RWPE1 (cell line): ENCODE measurements around the gene CRABP1.

Experiments
- CTCF ChIA-PET: fragments of 350-600 bp; sonication (Branson Sonifier 250); formaldehyde crosslinking; extraction: SDS; loops from one replicate; lab custom pipeline; 2021; lab: Yijun Ruan, JAX
- POLR2A ChIA-PET: fragments of 400-600 bp; formaldehyde crosslinking; extraction: SDS; loops from one replicate; lab custom pipeline; 2020; ENCODE audit warnings: antibody characterized with exemption; ENCODE audit not compliant: low non-redundant PET; lab: Yijun Ruan, JAX
- DNase-seq: peaks from one replicate; pipeline ENCODE4 v3.0.0; 2012; ENCODE audit warnings: low spot score
- H3K27ac ChIP-seq: fragments of 450-650 bp; 2 replicates; pipeline ENCODE4 v1.5.1; 2017
- TF ChIP-seq, protein P1 (sequence below): fragments of 450-650 bp; conservative IDR thresholded peaks from 2 replicates; pipeline ENCODE4 v1.5.1; 2017; ENCODE audit warnings: low read depth, mild to moderate bottlenecking

CRABP1 gene

DNA sequence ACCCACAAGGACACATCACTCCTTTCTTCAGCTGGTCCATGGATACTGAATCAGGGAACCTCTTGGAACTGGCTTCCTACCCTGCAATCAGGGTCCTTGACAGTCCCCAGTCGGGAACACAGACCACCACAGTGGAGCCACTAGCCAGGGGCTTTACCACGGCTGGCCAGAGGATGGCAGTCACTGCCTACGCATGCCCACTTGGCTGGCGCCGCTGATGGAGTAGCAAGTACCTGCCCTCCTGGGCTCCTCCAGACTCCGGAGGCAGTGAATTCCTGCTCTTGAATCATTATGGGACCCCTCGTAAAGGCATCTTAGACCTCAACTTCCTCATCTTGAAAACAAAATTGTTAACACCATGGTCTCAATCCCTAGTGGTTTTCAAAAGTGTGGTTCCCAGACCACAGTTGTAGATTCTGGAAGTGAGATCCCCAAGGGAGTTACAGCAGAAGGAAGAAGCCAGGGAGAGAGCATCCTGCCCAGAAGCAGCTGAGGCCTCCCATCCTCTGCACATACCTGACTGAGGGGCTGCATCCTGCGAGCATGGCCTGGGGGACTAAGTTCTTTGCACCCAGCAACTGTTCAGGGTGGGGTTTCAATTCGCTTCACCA, 31.6 kb upstream of the CRABP1 start:
- POLR2A ChIA-PET, result no interaction called here
- peak; percentile 71 for DNase-seq

DNA sequence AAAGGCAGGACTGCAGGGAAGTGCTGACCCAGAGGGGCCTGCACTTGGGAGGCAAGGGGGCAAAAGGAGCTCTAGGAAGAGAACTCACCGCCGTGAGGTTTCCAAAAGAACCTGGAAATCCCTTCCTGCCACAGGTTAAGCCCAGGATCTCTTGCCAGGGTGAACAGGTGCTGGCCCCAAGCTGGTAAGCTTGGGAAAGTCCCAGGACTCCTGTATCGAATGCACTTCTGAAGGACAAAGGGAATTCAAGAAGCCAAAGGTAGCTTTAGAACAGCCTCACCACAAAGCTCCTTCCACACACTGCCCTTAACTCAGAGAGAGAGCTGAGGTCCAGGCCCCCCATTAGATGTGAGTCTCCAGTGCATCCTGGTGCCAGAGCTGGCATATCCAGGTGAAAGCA, 28.9 kb upstream of the CRABP1 start:
- no peak for DNase-seq
- no peak overlapping the region for H3K27ac ChIP-seq
- TF ChIP-seq, protein P1, sequence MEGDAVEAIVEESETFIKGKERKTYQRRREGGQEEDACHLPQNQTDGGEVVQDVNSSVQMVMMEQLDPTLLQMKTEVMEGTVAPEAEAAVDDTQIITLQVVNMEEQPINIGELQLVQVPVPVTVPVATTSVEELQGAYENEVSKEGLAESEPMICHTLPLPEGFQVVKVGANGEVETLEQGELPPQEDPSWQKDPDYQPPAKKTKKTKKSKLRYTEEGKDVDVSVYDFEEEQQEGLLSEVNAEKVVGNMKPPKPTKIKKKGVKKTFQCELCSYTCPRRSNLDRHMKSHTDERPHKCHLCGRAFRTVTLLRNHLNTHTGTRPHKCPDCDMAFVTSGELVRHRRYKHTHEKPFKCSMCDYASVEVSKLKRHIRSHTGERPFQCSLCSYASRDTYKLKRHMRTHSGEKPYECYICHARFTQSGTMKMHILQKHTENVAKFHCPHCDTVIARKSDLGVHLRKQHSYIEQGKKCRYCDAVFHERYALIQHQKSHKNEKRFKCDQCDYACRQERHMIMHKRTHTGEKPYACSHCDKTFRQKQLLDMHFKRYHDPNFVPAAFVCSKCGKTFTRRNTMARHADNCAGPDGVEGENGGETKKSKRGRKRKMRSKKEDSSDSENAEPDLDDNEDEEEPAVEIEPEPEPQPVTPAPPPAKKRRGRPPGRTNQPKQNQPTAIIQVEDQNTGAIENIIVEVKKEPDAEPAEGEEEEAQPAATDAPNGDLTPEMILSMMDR, result no peak
- POLR2A ChIA-PET, result no interaction called here
- CTCF ChIA-PET, result interaction anchor here (0.7 to 1.2 kb wide), 3 partner anchors 104 to 873 kb away, joined by 3 to 4 read pairs (median 3); no protein-coding TSS in a partner anchor

More for the DNA sequence above, 31.6 kb upstream of the CRABP1 start:
- TF ChIP-seq, protein P1, result peak; percentile 85
- CTCF ChIA-PET, result interaction anchor here (0.7 to 3.5 kb wide), 11 partner anchors 9 to 443 kb away, joined by 3 to 27 read pairs (median 4); no protein-coding TSS in a partner anchor
- no peak overlapping the region for H3K27ac ChIP-seq

DNA sequence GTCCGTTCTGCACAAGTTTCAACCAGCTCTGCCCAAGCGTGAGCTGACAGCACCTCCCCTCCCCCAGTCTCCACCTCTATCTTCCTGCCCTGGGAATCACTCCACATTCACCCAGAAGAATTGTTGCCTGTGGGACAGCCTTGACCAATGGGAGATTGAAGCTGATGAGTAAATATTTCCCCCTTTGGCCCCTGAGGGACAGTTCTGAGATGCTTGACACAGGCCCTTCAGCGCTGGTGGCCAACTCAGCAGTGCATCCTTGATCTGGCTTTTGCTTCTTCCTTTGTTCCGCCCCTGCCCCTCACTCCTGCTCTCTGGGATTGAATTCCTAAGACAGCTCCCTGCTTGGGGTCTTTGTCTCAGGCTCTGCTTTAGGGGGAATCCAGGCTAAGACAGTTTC, 27.6 kb upstream of the CRABP1 start:
- CTCF ChIA-PET, result interaction anchor here (0.7 to 1.2 kb wide), 3 partner anchors 105 to 439 kb away, joined by 3 to 5 read pairs (median 3); no protein-coding TSS in a partner anchor
- no peak for DNase-seq
- no peak overlapping the region for H3K27ac ChIP-seq
- POLR2A ChIA-PET, result no interaction called here
- TF ChIP-seq, protein P1, result no peak

DNA sequence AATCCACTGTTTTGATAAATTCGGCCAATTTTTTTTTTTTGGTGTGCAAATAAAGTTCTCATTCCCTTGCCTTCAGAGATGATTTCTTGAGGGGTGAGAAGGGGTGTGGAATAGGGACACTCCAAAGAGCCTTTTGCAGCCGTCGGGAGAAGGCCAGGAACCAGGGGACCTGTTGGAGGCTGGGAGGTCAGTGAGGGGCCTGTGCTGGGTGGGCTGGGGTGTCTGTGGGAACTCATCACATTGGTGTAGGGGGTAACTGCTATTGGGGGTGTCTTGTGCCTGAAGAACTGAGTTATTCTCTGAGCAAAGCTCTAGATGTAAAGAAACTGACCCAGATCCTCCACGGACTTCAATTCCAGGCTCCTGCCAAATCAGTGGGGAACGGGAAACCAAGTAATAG, 27.2 kb upstream of the CRABP1 start:
- no peak for DNase-seq
- TF ChIP-seq, protein P1, result no peak
- ChIA-PET CTCF (interaction anchor here (0.7 to 1.2 kb wide), 2 partner anchors 109 to 438 kb away, joined by 3 to 5 read pairs; no protein-coding TSS in a partner anchor), POLR2A (no interaction called here)
- H3K27ac ChIP-seq, result no peak overlapping the region

DNA sequence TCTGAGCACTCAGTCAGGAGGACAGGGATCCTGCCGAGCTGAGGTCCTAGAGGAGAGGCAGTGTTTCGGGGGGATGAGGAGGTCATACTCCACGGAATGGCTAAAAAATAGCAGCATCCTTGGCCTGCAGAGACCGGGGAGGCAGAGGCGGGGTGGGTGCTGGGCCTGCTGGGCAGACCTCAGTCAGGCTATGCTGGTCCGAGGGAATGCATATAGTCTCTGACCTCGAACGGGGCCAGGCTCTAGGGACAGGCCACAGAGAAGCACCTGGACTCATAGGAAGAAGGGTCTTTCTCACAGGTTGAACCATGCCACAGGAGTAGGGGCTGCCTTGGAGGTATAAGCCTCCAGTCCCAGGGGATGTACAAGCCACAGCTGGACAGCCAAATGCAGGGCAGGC, 26.8 kb upstream of the CRABP1 start:
- TF ChIP-seq, protein P1, result no peak
- no peak overlapping the region for H3K27ac ChIP-seq
- no peak for DNase-seq
- POLR2A ChIA-PET, result no interaction called here
- CTCF ChIA-PET, result interaction anchor here (1.2 kb wide), 1 partner anchor 438 kb away, joined by 5 read pairs; no protein-coding TSS in a partner anchor

DNA sequence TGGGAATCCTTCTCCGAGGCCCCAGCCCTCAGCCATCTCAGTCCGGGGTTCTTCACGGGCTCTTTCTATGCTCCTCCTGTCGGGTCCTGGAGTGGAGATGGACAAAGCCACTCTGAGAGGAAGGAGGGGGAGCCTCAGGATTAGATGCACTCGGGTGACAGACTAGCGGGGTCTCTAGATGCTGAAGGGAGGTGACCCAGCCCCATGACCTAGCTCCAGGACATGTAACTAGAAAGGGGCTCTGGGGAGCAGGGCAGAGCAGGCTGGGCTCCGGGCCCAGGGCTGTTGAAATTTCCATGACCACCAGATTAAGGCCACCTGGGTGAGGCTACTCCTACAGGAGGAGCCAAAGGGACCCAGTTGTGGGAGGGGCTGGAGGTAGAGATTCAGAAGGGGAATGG, 26.0 kb upstream of the CRABP1 start:
- no peak for DNase-seq
- POLR2A ChIA-PET, result no interaction called here
- TF ChIP-seq, protein P1, result no peak
- H3K27ac ChIP-seq, result no peak overlapping the region
- CTCF ChIA-PET, result no interaction called here
